Uterus (tissue), 4 donors: ENCODE results near the gene ABCF2. TPM values are rescaled to one million over a fixed set of nuclear protein-coding genes. Genes with fewer than 3 reads are reported as not detected.

Experiments
- DNase-seq, 2 donors: peaks; one replicate each; pipeline ENCODE4 v3.0.0-alpha.2; 2019 to 2020
- H3K27ac ChIP-seq, 2 donors: fragments of 200-600 bp; sonication (generic); 1 replicate in 1 of 2; 2 replicates in 1 of 2; pipeline ENCODE4 v1.5.1; 2016 to 2018
- H3K27me3 ChIP-seq, 2 donors: fragments of 200-600 bp; sonication (generic); one replicate each; pipeline ENCODE4 v1.5.1; 2018 to 2019; ENCODE audit warnings: control low read depth in 1 of 2
- H3K36me3 ChIP-seq, 2 donors: fragments of 200-600 bp; sonication (generic); one replicate each; pipeline ENCODE4 v1.5.1; 2019; ENCODE audit warnings: control low read depth in 1 of 2
- H3K4me1 ChIP-seq, 2 donors: fragments of 200-600 bp; sonication (generic); one replicate each; pipeline ENCODE4 v1.5.1; 2018 to 2019; ENCODE audit warnings: control low read depth in 1 of 2
- H3K4me3 ChIP-seq, 2 donors: fragments of 200-600 bp; sonication (generic); 1 replicate in 1 of 2; 2 replicates in 1 of 2; pipeline ENCODE4 v1.5.1; 2018 to 2019; ENCODE audit warnings: mild to moderate bottlenecking in 1 of 2
- H3K9me3 ChIP-seq, 2 donors: fragments of 200-600 bp; sonication (generic); one replicate each; pipeline ENCODE4 v1.5.1; 2019; ENCODE audit warnings: control low read depth in 1 of 2
- CTCF ChIP-seq, 4 experiments: fragments of 200-600 bp in 2 of 4; fragments of 450-650 bp in 2 of 4; sonication (generic) in 2 of 4; IDR thresholded peaks; one replicate each; pipeline ENCODE4 v1.5.1; 2016 to 2019; ENCODE audit warnings: antibody characterized with exemption in 4 of 4, mild to moderate bottlenecking in 2 of 4, moderate library complexity in 1 of 4
- POLR2A ChIP-seq, 2 donors: fragments of 450-650 bp; IDR thresholded peaks; one replicate each; pipeline ENCODE4 v1.6.1; 2016; ENCODE audit warnings: antibody characterized with exemption in 2 of 2, mild to moderate bottlenecking in 1 of 2, moderate library complexity in 1 of 2
- intact Hi-C: fragments of 100-400 bp; cut with DNase I; formaldehyde crosslinking; loops from one replicate; pipeline ENCODE4 v1.15.1; 2023; ENCODE audit warnings: low total_unique reads
- microRNA counts, 2 donors: library from miRNA; unstranded; fragments of <30 nt; microRNA quantifications; one replicate each; lab custom pipeline; 2016 to 2017
- total RNA-seq, 4 donors: library from RNA; depleted of rRNA in 3 of 4; stranded (reverse); fragments of >200 nt in 3 of 4; gene quantifications; one replicate each; pipeline versions ENCODE4 v1.1.0 to v1.2.4, GENCODE V29; 2014 to 2023
- donor health status: DM: yes; HTN: yes; CAD: no.

ABCF2 gene
- total RNA-seq, 4 donors from 2014 or later: 6.8 to 39.2 (median 37.7) TPM

GRCh38 chr7:151167197-151167961, 59.6 kb downstream of the ABCF2 start, which contains the start of gene GBX1:
TSS of gene GBX1 (minus strand) at chr7:151167694. CDS start at chr7:151167548, 146 bp downstream.
- peaks cover 7 to 24% of the 10 kb centered on the region in 2 donors for H3K27me3 ChIP-seq
- intact Hi-C loops: no loop called here
- DNase-seq: no peak
- H3K36me3 ChIP-seq: no peaks in the 10 kb centered on the region
- peak within 1 kb of the TSS in 1 of 2 donors; percentile 34 for H3K4me3 ChIP-seq
- TF ChIP-seq CTCF (IDR thresholded peaks at IDR 0.05): peak in 2 of 4 experiments; percentile 17 to 18
- TF ChIP-seq POLR2A (IDR thresholded peaks at IDR 0.05): no peak
- H3K9me3 ChIP-seq: no peaks in the 10 kb centered on the region
- H3K27ac ChIP-seq: no peak within 1 kb of the TSS
- peaks cover 0 to 15% of the 10 kb centered on the region in 2 donors for H3K4me1 ChIP-seq

DNA sequence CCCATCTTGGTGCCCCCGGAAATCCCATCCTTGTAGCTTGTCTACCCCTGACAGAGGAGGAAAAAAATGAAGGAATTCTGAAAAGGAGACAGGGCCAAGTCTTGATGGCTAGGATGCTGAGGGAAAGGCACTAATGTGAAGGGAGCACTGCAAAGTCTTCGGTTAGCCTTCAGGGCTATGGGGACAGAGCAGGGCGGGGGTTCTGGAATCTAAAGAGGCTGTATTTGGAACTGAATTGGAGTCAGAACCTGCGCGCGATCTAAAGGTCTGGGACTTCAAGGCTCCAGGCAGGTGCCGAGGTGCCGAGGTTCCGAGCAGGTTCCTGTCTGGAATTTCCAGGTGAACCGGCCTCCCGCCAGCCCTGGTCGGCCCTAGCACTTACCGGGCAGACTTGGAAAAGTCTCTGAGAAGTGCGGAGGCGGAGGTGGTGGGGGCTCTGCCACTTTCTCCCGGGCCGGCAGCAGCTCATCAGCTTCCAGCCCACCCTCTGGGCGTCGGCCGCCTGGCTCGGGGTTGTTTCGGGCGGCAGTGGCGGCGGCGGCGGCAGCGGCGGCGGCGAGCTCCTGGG, 60.3 kb downstream of the ABCF2 start:
- H3K9me3 ChIP-seq: no peaks in the 10 kb centered on the region
- no peak for DNase-seq
- peaks cover 7 to 24% of the 10 kb centered on the region in 2 donors for H3K27me3 ChIP-seq
- intact Hi-C loops: no loop called here
- H3K4me3 ChIP-seq: peak overlapping the region in 1 of 2 donors; percentile 34
- peaks cover 0 to 15% of the 10 kb centered on the region in 2 donors for H3K4me1 ChIP-seq
- TF ChIP-seq CTCF (IDR thresholded peaks at IDR 0.05) (no peak), POLR2A (IDR thresholded peaks at IDR 0.05) (no peak)
- H3K36me3 ChIP-seq: no peaks in the 10 kb centered on the region
- H3K27ac ChIP-seq: no peak overlapping the region

MicroRNAs within 50 kb of the gene (microRNA counts, 767-probe panel; counts per million panel counts)
- microRNA hsa-miR-671-3p (lab: Ali Mortazavi, UCI): 0 counts per million in 2 donors
- microRNA hsa-miR-671-5p (lab: Ali Mortazavi, UCI): 0 counts per million in 2 donors

Other genes with a start within 250 kb of the ABCF2 start
- 10 to 100 TPM in 3 of 4 donors, 1 to 10 TPM in 1; 9.1 to 51.0 (median 22.8) TPM for gene KCNH2, start 248.9 kb downstream of the ABCF2 start, total RNA-seq
- gene NOS3, start 236.2 kb downstream of the ABCF2 start, total RNA-seq: 10 to 100 TPM in 2 of 4 donors, 1 to 10 TPM in 2; 6.6 to 50.1 (median 15.8) TPM
- 1 to 10 TPM in 1 of 4 donors, under 1 TPM in 2, not detected in 1; 0.55 to 1.5 (median 0.76) TPM for gene ATG9B, start 202.7 kb downstream of the ABCF2 start, total RNA-seq
- gene ABCB8, start 198.8 kb downstream of the ABCF2 start, total RNA-seq: 10 to 100 TPM; 18.7 to 54.3 (median 26.0) TPM
- gene ASIC3, start 178.7 kb downstream of the ABCF2 start, total RNA-seq: 10 to 100 TPM in 1 of 4 donors, 1 to 10 TPM in 2, not detected in 1; 1.0 to 16.8 (median 1.3) TPM
- 1 to 10 TPM in 3 of 4 donors, under 1 TPM in 1; 0.51 to 9.3 (median 2.7) TPM for gene CDK5, start 169.3 kb downstream of the ABCF2 start, total RNA-seq
- gene SLC4A2, start 167.6 kb downstream of the ABCF2 start, total RNA-seq: 100 to 1,000 TPM in 2 of 4 donors, 10 to 100 TPM in 2; 37.4 to 177 (median 88.6) TPM
- 10 to 100 TPM; 37.1 to 84.9 (median 52.4) TPM for gene FASTK, start 146.4 kb downstream of the ABCF2 start, total RNA-seq
- 10 to 100 TPM in 2 of 4 donors, 1 to 10 TPM in 2; 2.9 to 32.8 (median 8.6) TPM for gene TMUB1, start 143.7 kb downstream of the ABCF2 start, total RNA-seq
- gene AGAP3, start 140.7 kb downstream of the ABCF2 start, total RNA-seq: 100 to 1,000 TPM in 1 of 4 donors, 10 to 100 TPM in 3; 28.2 to 174 (median 53.2) TPM
- under 1 TPM in 1 of 4 donors, not detected in 3; 0.41 TPM for gene GBX1, start 59.5 kb downstream of the ABCF2 start, total RNA-seq
- gene ASB10, start 40.0 kb downstream of the ABCF2 start, total RNA-seq: not detected
- 1 to 10 TPM in 1 of 4 donors, not detected in 3; 4.4 TPM for gene H2BK1, start 16.7 kb downstream of the ABCF2 start, total RNA-seq
- 10 to 100 TPM; 18.5 to 32.6 (median 31.2) TPM for gene CHPF2, start 5.3 kb upstream of the ABCF2 start, total RNA-seq
- 10 to 100 TPM; 21.3 to 80.7 (median 43.3) TPM for gene SMARCD3, start 21.5 kb upstream of the ABCF2 start, total RNA-seq
- gene NUB1, start 114.6 kb upstream of the ABCF2 start, total RNA-seq: 10 to 100 TPM; 27.9 to 51.1 (median 39.1) TPM
- gene WDR86, start 182.8 kb upstream of the ABCF2 start, total RNA-seq: 100 to 1,000 TPM in 1 of 4 donors, 10 to 100 TPM in 2, 1 to 10 TPM in 1; 3.2 to 100 (median 53.4) TPM
- 1 to 10 TPM in 2 of 4 donors, under 1 TPM in 1, not detected in 1; 0.73 to 2.9 (median 2.4) TPM for gene CRYGN, start 212.9 kb upstream of the ABCF2 start, total RNA-seq